CD4-positive, alpha-beta memory T cell (primary cell): ENCODE measurements around the gene DYNC1I1. TPM values are rescaled to one million over a fixed set of nuclear protein-coding genes. Genes with fewer than 3 reads are reported as not detected.

Source experiments
- CTCF ChIA-PET: fragments of 350-600 bp; sonication (Branson Sonifier 250); formaldehyde crosslinking; loops from one replicate; lab custom pipeline; 2021; ENCODE audit warnings: inconsistent platforms; ENCODE audit not compliant: partially characterized antibody; lab: Charles Lee
- POLR2A ChIA-PET: fragments of 350-600 bp; sonication (Branson Sonifier 250); formaldehyde crosslinking; loops from one replicate; lab custom pipeline; 2021; ENCODE audit not compliant: partially characterized antibody; lab: Charles Lee
- DNase-seq, 5 donors: peaks; one replicate each; pipeline versions ENCODE4 v3.0.0 to v3.0.0-alpha.2; 2020 to 2022; ENCODE audit warnings: mixed read lengths in 1 of 5
- H3K27ac ChIP-seq: one replicate; pipeline ENCODE4 v1.7.0; 2013; ENCODE audit warnings: low read depth, low read length
- H3K27me3 ChIP-seq: 2 replicates; pipeline ENCODE4 v1.7.0; 2013; ENCODE audit warnings: mild to moderate bottlenecking, low read length, moderate library complexity; ENCODE audit not compliant: insufficient read depth
- H3K36me3 ChIP-seq: 2 replicates; pipeline ENCODE4 v1.7.0; 2013; ENCODE audit warnings: mild to moderate bottlenecking, low read length, moderate library complexity; ENCODE audit not compliant: insufficient read depth
- H3K4me1 ChIP-seq: 2 replicates; pipeline ENCODE4 v1.7.0; 2013; ENCODE audit warnings: mild to moderate bottlenecking, low read length, moderate library complexity; ENCODE audit not compliant: insufficient read depth
- H3K4me3 ChIP-seq, 2 donors: one replicate each; pipeline ENCODE4 v1.7.0; 2013; ENCODE audit warnings: low read length in 2 of 2, mild to moderate bottlenecking in 1 of 2
- H3K9me3 ChIP-seq, 2 donors: one replicate each; pipeline ENCODE4 v1.7.0; 2013; ENCODE audit warnings: low read length in 2 of 2, control low read depth in 1 of 2; ENCODE audit not compliant: control insufficient read depth in 1 of 2
- H3K27ac Mint-ChIP-seq, 7 donors: one replicate each; pipeline ENCODE4 v1.8.0; 2020 to 2021; ENCODE audit warnings: mixed read lengths in 7 of 7, mild to moderate bottlenecking in 6 of 7, inconsistent platforms in 3 of 7, moderate library complexity in 3 of 7
- H3K27me3 Mint-ChIP-seq, 2 donors: one replicate each; pipeline ENCODE4 v1.8.0; 2020 to 2021; ENCODE audit warnings: mixed read lengths in 2 of 2
- H3K36me3 Mint-ChIP-seq, 2 donors: one replicate each; pipeline ENCODE4 v1.8.0; 2020 to 2021; ENCODE audit warnings: mixed read lengths in 2 of 2, inconsistent platforms in 1 of 2, mild to moderate bottlenecking in 1 of 2
- H3K4me1 Mint-ChIP-seq, 4 donors: one replicate each; pipeline ENCODE4 v1.8.0; 2020 to 2021; ENCODE audit warnings: mixed read lengths in 4 of 4, mild to moderate bottlenecking in 1 of 4
- H3K4me3 Mint-ChIP-seq, 8 donors: one replicate each; pipeline ENCODE4 v1.8.0; 2020 to 2021; ENCODE audit warnings: mixed read lengths in 8 of 8, mild to moderate bottlenecking in 7 of 8, moderate library complexity in 6 of 8, inconsistent platforms in 3 of 8
- H3K9me3 Mint-ChIP-seq, 8 donors: one replicate each; pipeline ENCODE4 v1.8.0; 2020 to 2021; ENCODE audit warnings: mixed read lengths in 8 of 8, mild to moderate bottlenecking in 5 of 8, inconsistent platforms in 3 of 8, moderate library complexity in 1 of 8
- intact Hi-C: fragments of 100-400 bp; cut with micrococcal nuclease; formaldehyde crosslinking; loops from one replicate; pipeline ENCODE4 v1.15.1; 2023
- polyA plus RNA-seq, 2 donors: library from polyadenylated mRNA; unstranded; fragments of 300-500 nt; fragmentation: Illumina TruSeq; gene quantifications; one replicate each; pipeline ENCODE4 v1.2.3, GENCODE V29; 2021
- total RNA-seq, 2 experiments: library from RNA; stranded (reverse); gene quantifications; one replicate each; pipeline ENCODE4 v1.2.3, GENCODE V29; 2021

Gene DYNC1I1
- total and polyA plus RNA-seq, 4 experiments from 2014 or later = 0.33 TPM; not detected in 3

DNA sequence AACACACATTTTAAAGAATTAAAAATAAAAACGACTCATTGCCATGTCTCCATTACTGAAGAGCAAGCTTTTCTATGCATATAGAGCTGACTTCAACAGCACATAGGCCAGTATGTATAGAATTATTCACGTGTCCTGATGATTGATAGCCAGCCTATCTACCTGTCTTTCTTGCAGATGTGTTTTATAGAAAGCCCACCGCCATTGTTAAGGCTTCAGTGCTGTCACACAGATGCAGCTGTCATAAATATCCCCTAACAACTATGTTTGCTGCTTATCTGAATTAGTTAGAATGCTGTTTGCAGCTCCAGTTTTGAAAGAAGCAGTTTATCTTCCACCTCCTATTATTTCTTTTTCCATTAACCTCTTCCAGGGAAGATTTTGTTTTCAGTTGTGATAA is 313.6 kb downstream of the DYNC1I1 start:
- POLR2A ChIA-PET = no interaction called here
- intact Hi-C loops = no loop called here

DNA sequence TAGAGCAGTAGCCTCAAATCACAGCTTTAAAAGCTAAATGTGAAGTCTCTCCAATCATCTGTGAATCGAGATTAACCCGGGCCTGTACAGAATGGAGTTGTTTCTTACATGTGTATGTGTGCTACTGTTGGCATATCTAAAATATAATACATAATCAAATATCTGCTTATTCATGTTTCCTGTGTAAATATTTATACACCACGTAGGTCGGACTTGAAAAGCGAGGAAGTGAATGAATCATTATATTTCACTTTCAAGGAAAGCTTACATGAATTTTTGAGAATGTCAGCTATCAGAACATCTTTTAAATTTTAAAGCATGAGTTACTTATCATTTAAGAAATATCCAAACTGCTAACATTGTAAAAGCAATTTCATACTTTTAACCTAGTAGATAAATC is 316.2 kb downstream of the DYNC1I1 start:
- Histone ChIP-seq H3K9me3 (no peaks in the 10 kb centered on the region), H3K4me3 (no peak overlapping the region), H3K27me3 (no peaks in the 10 kb centered on the region), H3K27ac (no peak overlapping the region), H3K4me1 (no peaks in the 10 kb centered on the region), H3K36me3 (no peaks in the 10 kb centered on the region)
- ChIA-PET CTCF (interaction anchor here (1.2 kb wide), 1 partner anchor 12 kb away, joined by 3 read pairs; no protein-coding TSS in a partner anchor), POLR2A (no interaction called here)
- Mint-ChIP-seq H3K36me3 (no peaks in the 10 kb centered on the region), H3K9me3 (no peaks in the 10 kb centered on the region), H3K4me3 (no peak overlapping the region), H3K4me1 (no peaks in the 10 kb centered on the region), H3K27ac (no peak overlapping the region), H3K27me3 (peaks cover 7 to 9% of the 10 kb centered on the region in 2 donors)
- no peak for DNase-seq
- intact Hi-C loops = no loop called here

More for the DNA sequence above, 313.6 kb downstream of the DYNC1I1 start:
- no peak overlapping the region for H3K27ac ChIP-seq
- CTCF ChIA-PET = interaction anchor here (1.3 to 1.8 kb wide), 2 partner anchors 10 to 978 kb away, joined by 3 to 10 read pairs; no protein-coding TSS in a partner anchor
- no peaks in the 10 kb centered on the region for H3K27me3 ChIP-seq
- no peak overlapping the region for H3K4me3 ChIP-seq
- Mint-ChIP-seq H3K27me3 (peaks cover 0 to 3% of the 10 kb centered on the region in 2 donors), H3K36me3 (no peaks in the 10 kb centered on the region), H3K4me3 (no peak overlapping the region), H3K9me3 (no peaks in the 10 kb centered on the region), H3K27ac (no peak overlapping the region), H3K4me1 (no peaks in the 10 kb centered on the region)
- no peaks in the 10 kb centered on the region for H3K9me3 ChIP-seq
- no peaks in the 10 kb centered on the region for H3K36me3 ChIP-seq
- DNase-seq = no peak
- H3K4me1 ChIP-seq = no peaks in the 10 kb centered on the region

DNA sequence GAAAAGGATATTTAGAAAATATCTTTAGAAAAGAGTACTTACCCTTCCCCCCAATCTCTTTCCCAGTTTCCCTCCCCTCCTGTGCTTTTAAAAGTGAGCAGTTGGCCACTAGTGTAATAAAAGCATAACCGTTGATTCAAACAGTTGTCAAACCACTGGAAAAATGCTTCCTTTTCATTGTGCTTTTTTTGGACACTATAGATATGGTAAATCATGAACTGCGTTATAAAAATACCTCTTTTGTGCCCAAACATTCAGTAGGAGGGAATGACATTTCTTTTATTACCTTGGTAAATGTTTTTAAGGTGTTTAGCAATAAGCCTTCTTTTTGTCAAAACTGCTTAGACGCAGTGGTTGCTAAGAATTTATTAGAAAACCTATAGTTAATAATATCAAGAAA is 317.2 kb downstream of the DYNC1I1 start:
- Histone ChIP-seq H3K27ac (no peak overlapping the region), H3K36me3 (no peaks in the 10 kb centered on the region), H3K9me3 (no peaks in the 10 kb centered on the region), H3K27me3 (no peaks in the 10 kb centered on the region), H3K4me3 (no peak overlapping the region), H3K4me1 (no peaks in the 10 kb centered on the region)
- intact Hi-C loops = no loop called here
- Mint-ChIP-seq H3K27ac (no peak overlapping the region), H3K4me1 (no peaks in the 10 kb centered on the region), H3K9me3 (no peaks in the 10 kb centered on the region), H3K27me3 (peaks cover 7 to 9% of the 10 kb centered on the region in 2 donors), H3K36me3 (no peaks in the 10 kb centered on the region), H3K4me3 (no peak overlapping the region)
- ChIA-PET POLR2A (no interaction called here), CTCF (no interaction called here)
- no peak for DNase-seq

DNA sequence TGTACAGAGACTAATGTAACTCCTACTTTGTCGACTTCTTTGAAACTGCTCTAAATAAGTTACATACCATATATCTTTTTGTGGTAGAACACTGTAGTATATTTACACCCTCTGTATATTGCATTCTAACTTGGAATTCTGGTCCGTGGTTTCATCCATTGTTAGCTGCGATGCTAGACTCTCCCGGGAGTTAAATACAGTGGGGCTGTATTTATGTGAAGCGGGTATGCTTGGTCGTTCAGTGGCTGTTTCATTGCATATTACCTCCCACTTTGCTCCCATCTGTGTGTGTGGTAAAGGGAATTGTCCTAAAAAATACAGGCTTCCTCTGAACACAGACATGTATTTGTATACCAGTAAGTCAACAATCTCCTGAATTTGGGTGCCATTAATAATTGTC is 318.4 kb downstream of the DYNC1I1 start:
- Histone ChIP-seq H3K4me3 (no peak overlapping the region), H3K36me3 (no peaks in the 10 kb centered on the region), H3K9me3 (no peaks in the 10 kb centered on the region), H3K27me3 (no peaks in the 10 kb centered on the region), H3K4me1 (no peaks in the 10 kb centered on the region), H3K27ac (no peak overlapping the region)
- Mint-ChIP-seq H3K27ac (no peak overlapping the region), H3K4me1 (no peaks in the 10 kb centered on the region), H3K4me3 (no peak overlapping the region), H3K27me3 (peaks cover 7 to 8% of the 10 kb centered on the region in 2 donors), H3K9me3 (no peaks in the 10 kb centered on the region), H3K36me3 (no peaks in the 10 kb centered on the region)
- no peak for DNase-seq
- POLR2A ChIA-PET = no interaction called here
- CTCF ChIA-PET = no interaction called here
- intact Hi-C loops = no loop called here

DNA sequence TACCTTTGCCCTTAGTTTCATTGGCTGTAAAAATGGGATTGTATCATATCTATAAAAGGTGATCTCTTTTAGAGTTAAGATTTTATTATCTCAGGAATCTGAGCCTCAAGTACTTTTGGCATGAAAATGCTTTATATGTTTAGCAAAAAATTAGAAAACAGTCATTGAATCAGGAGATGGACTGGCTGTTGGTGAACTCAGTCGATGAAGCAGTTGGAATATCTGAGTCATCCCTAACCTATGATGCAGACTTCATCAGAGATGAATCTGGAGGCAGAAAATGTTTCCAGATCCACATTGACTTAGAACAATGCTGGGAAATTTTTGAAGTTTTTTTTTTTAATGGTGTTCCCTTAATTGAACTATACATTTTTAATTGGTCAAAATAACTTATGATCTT is 321.1 kb downstream of the DYNC1I1 start:
- DNase-seq = no peak
- Mint-ChIP-seq H3K36me3 (no peaks in the 10 kb centered on the region), H3K4me1 (no peaks in the 10 kb centered on the region), H3K27ac (no peak overlapping the region), H3K4me3 (no peak overlapping the region), H3K27me3 (peaks cover 7 to 11% of the 10 kb centered on the region in 2 donors), H3K9me3 (peaks cover 0 to 3% (median 0%) of the 10 kb centered on the region in 8 donors)
- intact Hi-C loops = no loop called here
- Histone ChIP-seq H3K27ac (no peak overlapping the region), H3K27me3 (no peaks in the 10 kb centered on the region), H3K9me3 (no peaks in the 10 kb centered on the region), H3K36me3 (no peaks in the 10 kb centered on the region), H3K4me1 (no peaks in the 10 kb centered on the region), H3K4me3 (no peak overlapping the region)
- ChIA-PET CTCF (no interaction called here), POLR2A (no interaction called here)

DNA sequence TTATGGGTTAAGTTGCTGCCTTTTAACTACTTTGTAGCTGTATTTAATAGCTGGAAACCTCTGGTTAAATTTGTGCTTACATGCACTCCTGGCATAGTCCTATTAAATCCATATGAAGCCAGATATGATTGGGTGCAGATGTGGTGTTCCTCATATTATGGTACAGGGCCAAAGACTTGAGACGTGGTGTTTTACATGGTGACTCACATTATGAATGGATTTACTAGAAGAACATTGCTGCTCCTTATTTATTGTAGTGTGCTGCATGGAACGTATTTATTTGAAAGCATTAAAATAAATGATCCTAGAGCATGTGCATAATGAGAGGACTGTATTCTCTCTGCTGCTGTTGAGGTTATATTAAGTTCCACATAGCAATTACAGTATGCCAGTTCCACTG is 325.5 kb downstream of the DYNC1I1 start:
- H3K27ac ChIP-seq = no peak overlapping the region
- H3K27me3 Mint-ChIP-seq = peaks cover 2 to 11% of the 10 kb centered on the region in 2 donors
- H3K4me3 ChIP-seq = no peak overlapping the region
- no peak overlapping the region for H3K4me3 Mint-ChIP-seq
- intact Hi-C loops = no loop called here
- H3K27me3 ChIP-seq = no peaks in the 10 kb centered on the region
- H3K9me3 Mint-ChIP-seq = peaks cover 0 to 13% (median 5%) of the 10 kb centered on the region in 8 donors
- H3K4me1 ChIP-seq = no peaks in the 10 kb centered on the region
- no peaks in the 10 kb centered on the region for H3K9me3 ChIP-seq
- DNase-seq = no peak
- H3K4me1 Mint-ChIP-seq = no peaks in the 10 kb centered on the region
- ChIA-PET CTCF (no interaction called here), POLR2A (no interaction called here)
- no peak overlapping the region for H3K27ac Mint-ChIP-seq
- no peaks in the 10 kb centered on the region for H3K36me3 ChIP-seq
- H3K36me3 Mint-ChIP-seq = no peaks in the 10 kb centered on the region

DNA sequence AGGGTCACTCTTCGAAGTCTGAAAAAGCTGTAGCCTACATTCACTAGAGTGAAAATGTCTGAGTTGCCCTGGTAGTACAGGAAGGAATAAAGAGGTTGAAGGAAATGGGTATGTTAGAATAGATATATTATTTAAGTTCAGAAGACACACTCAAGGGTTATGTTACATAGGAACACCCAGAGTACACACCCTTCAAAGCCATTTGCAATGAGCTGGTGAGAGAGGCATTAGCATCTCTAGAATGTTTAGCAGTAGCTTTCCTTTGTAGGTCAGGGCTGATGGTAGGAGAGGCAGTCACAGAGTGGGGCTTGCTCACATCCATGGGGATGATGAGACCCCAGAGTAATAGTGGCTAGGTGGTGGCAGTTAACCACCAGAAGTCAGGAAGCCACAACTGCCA is 328.4 kb downstream of the DYNC1I1 start:
- no peak overlapping the region for H3K4me3 Mint-ChIP-seq
- H3K4me3 ChIP-seq = no peak overlapping the region
- peaks cover 0 to 5% of the 10 kb centered on the region in 2 donors for H3K27me3 Mint-ChIP-seq
- H3K4me1 ChIP-seq = no peaks in the 10 kb centered on the region
- no peaks in the 10 kb centered on the region for H3K4me1 Mint-ChIP-seq
- DNase-seq = no peak
- CTCF ChIA-PET = interaction anchor here (0.9 kb wide), 2 partner anchors 12 to 170 kb away, joined by 3 read pairs; no protein-coding TSS in a partner anchor
- no peaks in the 10 kb centered on the region for H3K36me3 Mint-ChIP-seq
- intact Hi-C loops = no loop called here
- peaks cover 0 to 13% (median 5%) of the 10 kb centered on the region in 8 donors for H3K9me3 Mint-ChIP-seq
- H3K36me3 ChIP-seq = no peaks in the 10 kb centered on the region
- POLR2A ChIA-PET = no interaction called here
- H3K27me3 ChIP-seq = no peaks in the 10 kb centered on the region
- H3K27ac ChIP-seq = no peak overlapping the region
- no peaks in the 10 kb centered on the region for H3K9me3 ChIP-seq
- no peak overlapping the region for H3K27ac Mint-ChIP-seq
